Endometrial microvascular endothelial cells (primary cell): ENCODE results near the gene UIMC1. TPM values are rescaled to one million over a fixed set of nuclear protein-coding genes. Genes with fewer than 3 reads are reported as not detected.
"Not testable (repeated sequence)": the region's sequence is repeated elsewhere in the genome, so short reads cannot be mapped to it uniquely, and the experiment has no call there.

Experiments used
- in situ Hi-C: cut with HindIII; loops from 2 replicates; pipeline ENCODE4 v1.10.0; 2017; ENCODE audit warnings: low sequenced_read_pairs, low pct_unique_long_range_greater_than_20kb; ENCODE audit errors: inconsistent ontology term
- total RNA-seq: library from RNA; depleted of rRNA; stranded (reverse); fragments of >200 nt; gene quantifications from one replicate; pipeline ENCODE4 v1.2.3, GENCODE V29; 2015; ENCODE audit errors: inconsistent ontology term

Gene UIMC1
- total RNA-seq, 1 donor from 2014 or later: 35.5 TPM

DNA sequence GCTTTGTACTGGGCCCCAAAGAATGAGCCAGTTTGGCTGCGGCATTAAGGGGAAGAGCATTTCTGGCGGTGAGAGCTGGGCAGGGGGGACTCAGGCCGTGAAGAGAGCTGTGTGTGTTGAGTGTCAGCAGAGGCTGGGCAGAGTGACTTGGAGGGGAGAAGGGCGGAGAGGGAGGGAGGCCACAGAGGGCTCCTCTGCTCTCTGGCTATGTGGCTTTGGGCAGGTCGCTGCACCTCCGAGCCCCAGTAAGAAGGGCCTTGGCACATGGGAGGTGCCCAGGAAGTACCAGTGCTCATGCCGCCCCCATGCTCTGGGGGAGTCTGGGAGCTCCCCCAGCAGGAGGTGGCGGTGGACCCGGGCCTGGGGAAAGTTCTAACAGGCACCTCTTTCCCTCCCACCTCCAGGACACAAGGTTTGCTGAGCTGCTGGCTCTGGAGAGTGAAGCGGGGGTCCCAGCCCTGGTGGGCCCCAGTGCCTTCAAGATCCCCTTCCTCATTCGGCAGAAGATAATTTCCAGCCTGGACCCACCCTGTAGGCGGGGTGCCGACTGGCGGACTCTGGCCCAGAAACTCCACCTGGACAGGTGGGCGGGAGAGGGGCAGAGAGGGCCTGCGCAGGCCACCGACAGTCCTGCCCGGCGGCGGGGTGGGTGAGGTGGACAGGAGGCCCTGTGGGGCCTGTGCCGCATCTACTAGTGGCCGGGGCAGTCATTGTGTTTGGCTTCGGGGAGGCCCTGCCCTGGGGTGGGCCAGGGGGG is 127.5 kb downstream of the UIMC1 start:
- in situ Hi-C loops: no loop called here

DNA sequence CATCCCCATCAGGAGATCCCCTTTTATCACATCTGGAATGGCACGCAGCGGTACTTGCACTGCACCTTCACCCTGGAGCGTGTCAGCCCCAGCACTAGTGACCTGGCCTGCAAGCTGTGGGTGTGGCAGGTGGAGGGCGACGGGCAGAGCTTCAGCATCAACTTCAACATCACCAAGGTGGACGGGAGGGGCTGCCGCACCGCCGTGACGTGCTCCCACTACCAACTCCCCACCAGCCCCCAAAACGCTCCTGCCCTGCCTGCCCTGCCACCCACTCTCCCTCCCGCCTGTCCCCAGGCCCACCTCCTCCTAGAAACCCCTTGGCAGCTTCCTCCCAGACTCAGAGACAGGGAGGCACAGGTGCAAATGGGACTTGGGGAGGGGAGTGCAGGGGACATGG is 128.1 kb downstream of the UIMC1 start:
- in situ Hi-C loops: no loop called here

- in situ Hi-C loops: no loop called here
Observed at GRCh38 chr5:176877793-176878331, 128.7 kb downstream of the UIMC1 start.

DNA sequence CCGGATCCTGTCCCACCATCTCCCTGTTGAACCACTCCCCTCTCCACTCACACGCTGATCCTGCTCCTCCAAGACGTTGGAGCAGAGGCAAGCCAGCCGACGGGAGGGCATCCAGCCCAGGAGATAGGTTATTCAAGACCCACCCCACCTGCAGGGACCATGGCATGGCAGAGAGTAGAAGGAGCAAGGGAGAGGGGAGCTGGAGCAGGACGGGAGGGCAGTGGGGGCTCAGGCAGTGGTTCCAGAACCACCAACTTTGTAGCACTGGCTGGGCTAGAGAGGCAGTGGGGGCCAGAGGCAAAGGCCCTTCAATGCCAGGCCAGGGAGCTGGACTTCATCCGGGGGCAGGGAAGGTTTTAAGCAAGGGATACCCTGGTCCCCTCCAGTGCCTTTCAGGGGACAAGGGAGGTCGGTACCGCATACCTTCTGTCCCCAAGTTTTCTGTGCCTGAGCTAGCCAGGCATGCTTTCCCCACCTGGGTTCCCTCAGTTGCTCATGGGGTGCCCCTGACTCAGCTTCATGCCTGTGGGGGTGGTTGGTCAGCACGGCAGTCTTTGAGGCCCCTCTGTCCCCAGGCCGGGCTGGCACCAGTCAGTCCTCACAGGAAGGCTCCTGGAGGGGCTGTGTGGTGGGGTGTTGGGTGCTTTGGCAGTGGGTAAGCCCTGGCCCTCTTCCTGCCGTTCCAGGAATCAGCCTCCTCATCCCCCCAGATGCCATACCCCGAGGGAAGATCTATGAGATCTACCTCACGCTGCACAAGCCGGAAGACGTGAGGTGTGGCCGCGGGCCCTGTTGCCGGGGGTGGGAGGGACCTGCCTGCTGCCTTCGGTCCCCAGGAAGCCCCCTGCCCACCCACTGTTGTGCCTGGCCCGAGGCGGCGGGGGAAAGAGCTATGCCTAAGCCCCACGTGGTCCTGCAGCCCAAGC is 129.8 kb downstream of the UIMC1 start:
- in situ Hi-C loops: no loop called here

GRCh38 chr5:176875783-176876505 is 130.6 kb downstream of the UIMC1 start:
- in situ Hi-C loops: no loop called here

DNA sequence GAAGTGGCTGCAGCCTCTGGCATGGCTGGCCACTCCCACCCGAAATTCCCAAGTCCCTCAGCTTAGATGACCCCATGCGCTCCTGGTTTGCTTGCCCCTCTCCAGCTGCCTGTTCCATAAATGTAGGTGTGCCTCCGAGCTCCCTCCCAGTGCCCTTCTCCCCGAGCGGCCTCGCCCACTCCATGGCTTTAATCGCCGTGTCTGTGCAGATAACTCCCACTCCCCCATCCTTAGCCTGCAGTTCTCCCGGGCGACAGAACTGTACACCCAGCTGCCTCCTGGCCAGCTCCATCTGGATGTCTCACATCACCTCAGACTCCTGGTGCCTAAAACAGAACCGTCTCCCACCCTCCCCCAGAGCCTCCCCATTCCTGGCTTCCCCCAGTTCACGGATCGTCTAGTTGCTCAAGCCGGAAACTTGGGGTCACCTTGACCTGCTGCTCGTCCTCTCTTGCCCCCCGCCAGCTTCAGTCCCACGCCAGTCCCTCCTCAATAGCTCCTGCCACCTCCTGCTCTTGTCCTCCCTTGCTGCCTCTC is 131.5 kb downstream of the UIMC1 start:
- in situ Hi-C loops: no loop called here

GRCh38 chr5:176874198-176874780 is 132.3 kb downstream of the UIMC1 start:
- in situ Hi-C loops: no loop called here

- in situ Hi-C loops: no loop called here
Observed at GRCh38 chr5:176873541-176874172, 132.9 kb downstream of the UIMC1 start.

DNA sequence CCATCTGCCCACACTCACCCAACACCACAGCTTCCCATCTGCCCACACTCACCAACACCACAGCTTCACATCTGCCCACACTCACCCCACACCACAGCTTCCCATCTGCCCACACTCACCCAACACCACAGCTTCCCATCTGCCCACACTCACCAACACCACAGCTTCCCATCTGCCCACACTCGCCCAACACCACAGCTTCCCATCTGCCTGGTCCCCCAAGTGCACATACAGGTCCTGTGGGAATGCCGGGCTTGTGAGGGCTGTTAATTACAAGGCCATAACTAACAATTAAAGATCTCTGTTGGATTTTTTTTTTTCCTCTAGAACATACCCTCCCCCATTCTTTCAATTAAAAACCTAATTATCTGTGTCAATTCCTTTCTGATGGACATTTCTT is 133.6 kb downstream of the UIMC1 start:
- in situ Hi-C loops: not testable (repeated sequence)

GRCh38 chr5:176872586-176872985 is 134.0 kb downstream of the UIMC1 start:
- in situ Hi-C loops: not testable (repeated sequence)

GRCh38 chr5:176870644-176871043 is 135.9 kb downstream of the UIMC1 start:
- in situ Hi-C loops: not testable (repeated sequence)

- in situ Hi-C loops: no loop called here
Observed at GRCh38 chr5:176870110-176870591, 136.4 kb downstream of the UIMC1 start.

GRCh38 chr5:176869501-176870109 is 137.0 kb downstream of the UIMC1 start:
- in situ Hi-C loops: no loop called here

GRCh38 chr5:176868731-176869130 is 137.8 kb downstream of the UIMC1 start:
- in situ Hi-C loops: no loop called here

DNA sequence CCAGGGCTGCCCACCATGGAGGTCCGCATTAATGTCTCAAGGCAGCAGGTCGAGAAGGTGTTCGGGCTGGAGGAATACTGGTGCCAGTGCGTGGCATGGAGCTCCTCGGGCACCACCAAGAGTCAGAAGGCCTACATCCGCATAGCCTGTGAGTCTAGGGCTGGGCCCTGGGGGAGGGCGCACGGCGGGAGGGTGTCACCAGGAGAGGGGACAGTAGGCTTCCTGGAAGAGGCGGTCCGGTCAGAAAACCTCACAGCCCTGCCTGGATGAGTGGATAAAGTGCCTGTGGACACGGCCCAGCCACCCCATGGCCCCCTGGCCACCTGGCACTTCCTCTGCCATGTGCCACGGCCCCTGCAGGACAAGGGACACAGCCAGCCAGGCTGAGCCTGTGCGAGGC is 138.5 kb downstream of the UIMC1 start:
- in situ Hi-C loops: no loop called here

DNA sequence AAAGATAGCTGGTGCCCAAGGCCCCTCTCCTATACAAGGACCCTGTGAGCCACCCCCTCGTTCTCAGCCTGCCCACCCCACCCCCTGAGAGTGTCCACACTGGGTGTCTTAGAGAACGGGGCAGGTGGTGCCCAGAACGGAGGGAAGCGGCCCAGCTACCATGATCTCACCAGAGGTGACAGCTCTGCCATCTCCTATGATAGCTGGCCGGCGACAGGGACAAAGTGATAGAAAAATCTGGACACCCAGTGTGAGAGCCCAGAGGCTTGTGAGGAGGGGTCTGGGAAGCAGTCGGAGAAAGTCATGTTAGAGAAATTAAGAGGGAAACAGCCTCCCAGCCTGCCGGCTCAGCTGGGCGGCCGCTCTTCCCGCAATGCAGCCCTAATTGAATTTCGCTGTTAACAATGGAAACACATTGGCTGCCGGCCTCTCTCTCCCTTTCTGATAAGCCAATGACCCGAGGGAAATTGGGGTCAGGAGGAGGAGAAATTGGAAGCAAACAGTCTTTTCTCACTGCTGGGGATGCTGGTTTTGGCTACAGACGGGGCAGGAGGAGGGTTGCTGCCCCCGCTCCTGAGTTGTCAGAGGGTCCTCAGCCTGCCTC is 139.8 kb downstream of the UIMC1 start:
- in situ Hi-C loops: no loop called here

DNA sequence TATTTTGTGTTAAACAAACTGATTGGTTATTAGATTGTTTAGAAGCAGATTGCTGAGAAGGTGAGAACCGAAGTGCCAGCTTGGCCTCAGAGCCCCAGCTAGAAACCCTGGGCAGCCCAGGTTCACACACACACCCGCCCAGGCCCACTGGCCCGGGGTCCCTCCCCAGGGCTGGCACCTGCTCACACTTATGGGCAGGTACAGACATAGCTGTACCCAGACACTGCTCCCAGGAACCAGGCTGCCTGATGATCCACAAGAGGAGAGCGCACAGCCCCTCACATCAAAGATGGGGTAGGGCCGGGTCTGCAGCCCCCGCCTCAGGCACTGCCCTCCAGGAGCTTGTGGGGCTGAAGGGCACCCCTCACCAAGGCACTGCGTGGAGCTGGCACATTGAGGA is 140.6 kb downstream of the UIMC1 start:
- in situ Hi-C loops: no loop called here
